ENCODE measurements around the gene ZXDC.

Gene ZXDC

DNA sequence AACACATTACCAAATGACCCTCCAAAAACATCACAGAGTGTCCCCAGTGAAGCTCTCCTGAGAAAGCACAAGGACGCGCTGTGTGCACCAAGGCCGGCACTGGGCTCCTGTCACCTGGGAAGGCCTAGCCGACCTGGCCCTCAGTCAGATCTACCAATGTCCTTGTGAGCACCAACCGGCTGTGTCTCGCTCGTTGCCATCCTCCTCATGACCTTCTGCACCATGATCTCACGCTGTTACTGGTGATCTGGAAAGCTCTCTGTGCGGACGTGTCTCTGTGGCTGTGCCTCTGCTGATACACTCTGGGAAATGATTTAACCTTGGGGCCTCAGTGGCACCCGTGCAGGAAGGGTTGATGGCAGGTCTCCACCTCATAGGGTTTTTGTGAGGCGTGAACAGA, 24.2 kb downstream of the ZXDC start:
- Histone ChIP-seq H4K20me1 (ENCODE audit: control insufficient read depth, insufficient read depth, low read depth, low read length) (no peaks in the 10 kb centered on the region), H3K4me1 (ENCODE audit: control insufficient read depth, low read length) (no peaks in the 10 kb centered on the region)

DNA sequence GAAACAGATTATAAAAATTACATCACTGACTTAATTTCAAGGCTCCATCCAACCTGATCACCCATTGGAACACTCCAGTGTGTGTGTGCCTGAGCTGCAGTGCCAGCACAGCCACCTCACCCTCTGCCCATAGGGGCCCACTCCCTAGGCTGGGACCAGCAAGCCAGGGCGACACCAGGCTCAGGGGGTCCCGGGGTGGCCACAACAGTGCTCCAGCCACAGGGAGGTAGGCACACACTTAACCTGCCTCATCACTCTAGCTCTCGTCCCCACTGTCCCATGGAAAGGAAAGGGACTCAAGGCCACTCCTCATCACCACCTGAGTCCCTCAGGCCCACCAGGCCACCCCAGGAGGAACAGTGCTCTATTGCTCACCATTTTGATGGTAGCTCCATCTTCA, 24.9 kb downstream of the ZXDC start:
- Histone ChIP-seq H3K79me2 (ENCODE audit: control insufficient read depth, low read length) (peaks cover 7% of the 10 kb centered on the region), H3K4me1 (ENCODE audit: control insufficient read depth, low read length) (no peaks in the 10 kb centered on the region), H3K27ac (ENCODE audit: low read depth, low read length) (no peak overlapping the region), H3K4me2 (ENCODE audit: low read length) (no peak overlapping the region), H3K36me3 (ENCODE audit: control insufficient read depth, low read length) (peaks cover 47% of the 10 kb centered on the region), H3K9me2 (replicated peaks; ENCODE audit: control insufficient read depth, low read length) (no peaks in the 10 kb centered on the region), H3K9me3 (ENCODE audit: control insufficient read depth, insufficient read depth, low read length) (no peaks in the 10 kb centered on the region), H3K4me3 (ENCODE audit: low read length) (no peak overlapping the region), H4K20me1 (ENCODE audit: control insufficient read depth, insufficient read depth, low read depth, low read length) (no peaks in the 10 kb centered on the region), H3F3A (ENCODE audit: control insufficient read depth, insufficient read depth) (no peaks in the 10 kb centered on the region), H3K27me3 (ENCODE audit: control insufficient read depth, low read length) (no peaks in the 10 kb centered on the region)
- TF ChIP-seq EZH2phosphoT487 (IDR thresholded peaks at IDR 0.05; ENCODE audit: borderline replicate concordance, low read length), result no peak
- TF ChIP-seq, protein P1, sequence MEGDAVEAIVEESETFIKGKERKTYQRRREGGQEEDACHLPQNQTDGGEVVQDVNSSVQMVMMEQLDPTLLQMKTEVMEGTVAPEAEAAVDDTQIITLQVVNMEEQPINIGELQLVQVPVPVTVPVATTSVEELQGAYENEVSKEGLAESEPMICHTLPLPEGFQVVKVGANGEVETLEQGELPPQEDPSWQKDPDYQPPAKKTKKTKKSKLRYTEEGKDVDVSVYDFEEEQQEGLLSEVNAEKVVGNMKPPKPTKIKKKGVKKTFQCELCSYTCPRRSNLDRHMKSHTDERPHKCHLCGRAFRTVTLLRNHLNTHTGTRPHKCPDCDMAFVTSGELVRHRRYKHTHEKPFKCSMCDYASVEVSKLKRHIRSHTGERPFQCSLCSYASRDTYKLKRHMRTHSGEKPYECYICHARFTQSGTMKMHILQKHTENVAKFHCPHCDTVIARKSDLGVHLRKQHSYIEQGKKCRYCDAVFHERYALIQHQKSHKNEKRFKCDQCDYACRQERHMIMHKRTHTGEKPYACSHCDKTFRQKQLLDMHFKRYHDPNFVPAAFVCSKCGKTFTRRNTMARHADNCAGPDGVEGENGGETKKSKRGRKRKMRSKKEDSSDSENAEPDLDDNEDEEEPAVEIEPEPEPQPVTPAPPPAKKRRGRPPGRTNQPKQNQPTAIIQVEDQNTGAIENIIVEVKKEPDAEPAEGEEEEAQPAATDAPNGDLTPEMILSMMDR (IDR thresholded peaks at IDR 0.05; ENCODE audit: low read depth, low read length, poor library complexity, severe bottlenecking), result no peak

More for the DNA sequence above, 24.2 kb downstream of the ZXDC start:
- Histone ChIP-seq H3F3A (ENCODE audit: control insufficient read depth, insufficient read depth) (no peaks in the 10 kb centered on the region), H3K27ac (ENCODE audit: low read depth, low read length) (no peak overlapping the region), H3K4me3 (ENCODE audit: low read length) (no peak overlapping the region), H3K79me2 (ENCODE audit: control insufficient read depth, low read length) (peaks cover 13% of the 10 kb centered on the region), H3K27me3 (ENCODE audit: control insufficient read depth, low read length) (no peaks in the 10 kb centered on the region), H3K9me2 (replicated peaks; ENCODE audit: control insufficient read depth, low read length) (no peaks in the 10 kb centered on the region), H3K9me3 (ENCODE audit: control insufficient read depth, insufficient read depth, low read length) (no peaks in the 10 kb centered on the region), H3K36me3 (ENCODE audit: control insufficient read depth, low read length) (peaks cover 52% of the 10 kb centered on the region), H3K4me2 (ENCODE audit: low read length) (no peak overlapping the region)
- TF ChIP-seq EZH2phosphoT487 (IDR thresholded peaks at IDR 0.05; ENCODE audit: borderline replicate concordance, low read length), result no peak
- TF ChIP-seq, protein P1 (IDR thresholded peaks at IDR 0.05; ENCODE audit: low read depth, low read length, poor library complexity, severe bottlenecking), result no peak

DNA sequence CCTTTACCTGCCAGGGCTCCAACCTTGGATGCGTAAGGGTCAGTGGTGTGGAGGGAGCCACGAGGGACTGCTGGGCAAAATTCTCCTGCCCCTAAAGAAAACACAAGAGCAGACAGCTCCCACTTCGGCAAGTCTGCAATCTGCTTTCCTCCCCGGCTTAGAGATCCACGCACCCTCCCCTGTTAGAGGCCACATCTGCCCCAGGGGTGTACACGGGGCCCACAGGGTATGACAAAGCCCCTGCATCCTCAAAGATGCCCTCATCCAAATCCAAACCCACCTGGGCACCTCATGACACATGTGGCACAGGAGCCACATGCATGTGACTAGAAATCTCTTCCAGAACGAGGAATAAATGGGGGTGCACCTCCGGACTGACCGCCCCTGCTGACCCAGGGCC, 25.5 kb downstream of the ZXDC start:
- H4K20me1 ChIP-seq (ENCODE audit: control insufficient read depth, insufficient read depth, low read depth, low read length), result no peaks in the 10 kb centered on the region
- H3F3A ChIP-seq (ENCODE audit: control insufficient read depth, insufficient read depth), result no peaks in the 10 kb centered on the region
- peaks cover 43% of the 10 kb centered on the region for H3K36me3 ChIP-seq (ENCODE audit: control insufficient read depth, low read length)
- peaks cover 5% of the 10 kb centered on the region for H3K79me2 ChIP-seq (ENCODE audit: control insufficient read depth, low read length)
- no peaks in the 10 kb centered on the region for H3K27me3 ChIP-seq (ENCODE audit: control insufficient read depth, low read length)
- H3K9me3 ChIP-seq (ENCODE audit: control insufficient read depth, insufficient read depth, low read length), result no peaks in the 10 kb centered on the region
- H3K9me2 ChIP-seq (replicated peaks; ENCODE audit: control insufficient read depth, low read length), result no peaks in the 10 kb centered on the region
- no peak overlapping the region for H3K4me2 ChIP-seq (ENCODE audit: low read length)
- H3K27ac ChIP-seq (ENCODE audit: low read depth, low read length), result no peak overlapping the region
- H3K4me1 ChIP-seq (ENCODE audit: control insufficient read depth, low read length), result no peaks in the 10 kb centered on the region
- TF ChIP-seq EZH2phosphoT487 (IDR thresholded peaks at IDR 0.05; ENCODE audit: borderline replicate concordance, low read length), result no peak
- TF ChIP-seq, protein P1 (IDR thresholded peaks at IDR 0.05; ENCODE audit: low read depth, low read length, poor library complexity, severe bottlenecking), result no peak
- H3K4me3 ChIP-seq (ENCODE audit: low read length), result no peak overlapping the region

Data from DOHH2 (cell line).